Chondrocyte (in vitro differentiated cells): Measurements from ENCODE around the gene NDUFB7. TPM values are rescaled to one million over a fixed set of nuclear protein-coding genes. Genes with fewer than 3 reads are reported as not detected.
"Not testable (repeated sequence)": the region's sequence is repeated elsewhere in the genome, so short reads cannot be mapped to it uniquely, and the experiment has no call there.

Source experiments
- DNase-seq: peaks from one replicate; pipeline ENCODE4 v3.0.0; 2021; ENCODE audit warnings: mixed read lengths, low spot score
- H3K27ac Mint-ChIP-seq: one replicate; pipeline ENCODE4 v1.8.0; 2021; ENCODE audit warnings: mild to moderate bottlenecking, moderate library complexity, mixed read lengths; ENCODE audit not compliant: unreplicated experiment
- H3K27me3 Mint-ChIP-seq: 2 replicates; pipeline ENCODE4 v1.8.0; 2021; ENCODE audit warnings: low read depth, mixed read lengths
- H3K36me3 Mint-ChIP-seq: 2 replicates; pipeline ENCODE4 v1.8.0; 2021; ENCODE audit warnings: low read depth, mixed read lengths
- H3K4me1 Mint-ChIP-seq: 2 replicates; pipeline ENCODE4 v1.8.0; 2021; ENCODE audit warnings: low read depth, mild to moderate bottlenecking, mixed read lengths
- H3K4me3 Mint-ChIP-seq: one replicate; pipeline ENCODE4 v1.8.0; 2021; ENCODE audit warnings: mild to moderate bottlenecking, moderate library complexity, mixed read lengths; ENCODE audit not compliant: unreplicated experiment
- H3K9me3 Mint-ChIP-seq: 2 replicates; pipeline ENCODE4 v1.8.0; 2021; ENCODE audit warnings: low read depth, mixed read lengths
- long read RNA-seq: library from polyadenylated mRNA; stranded (forward); transcript quantifications from one replicate; pipeline ENCODE4 v2.0.0, GENCODE V29; 2021
- total RNA-seq: library from RNA; stranded (reverse); gene quantifications from 3 replicates; pipeline ENCODE4 v1.2.1, GENCODE V29; 2021
- TF ChIP-seq, protein P1 (sequence below): fragments of 200-600 bp; sonication (generic); IDR thresholded peaks from 2 replicates; pipeline ENCODE4 v1.5.0; 2021; ENCODE audit warnings: antibody characterized with exemption, mild to moderate bottlenecking, moderate library complexity

Gene NDUFB7
- 126 to 154 TPM (median 128 TPM) in 3 replicates for total RNA-seq
- long read RNA-seq, transcript NDUFB7-201 (3 exons, 531 nt) = major isoform, 136 of 138 reads
- long read RNA-seq, partial matches to known transcripts = 1 of 138 reads
- long read RNA-seq, other reads (novel, unspliced or antisense) = 1 of 138 reads

DNA sequence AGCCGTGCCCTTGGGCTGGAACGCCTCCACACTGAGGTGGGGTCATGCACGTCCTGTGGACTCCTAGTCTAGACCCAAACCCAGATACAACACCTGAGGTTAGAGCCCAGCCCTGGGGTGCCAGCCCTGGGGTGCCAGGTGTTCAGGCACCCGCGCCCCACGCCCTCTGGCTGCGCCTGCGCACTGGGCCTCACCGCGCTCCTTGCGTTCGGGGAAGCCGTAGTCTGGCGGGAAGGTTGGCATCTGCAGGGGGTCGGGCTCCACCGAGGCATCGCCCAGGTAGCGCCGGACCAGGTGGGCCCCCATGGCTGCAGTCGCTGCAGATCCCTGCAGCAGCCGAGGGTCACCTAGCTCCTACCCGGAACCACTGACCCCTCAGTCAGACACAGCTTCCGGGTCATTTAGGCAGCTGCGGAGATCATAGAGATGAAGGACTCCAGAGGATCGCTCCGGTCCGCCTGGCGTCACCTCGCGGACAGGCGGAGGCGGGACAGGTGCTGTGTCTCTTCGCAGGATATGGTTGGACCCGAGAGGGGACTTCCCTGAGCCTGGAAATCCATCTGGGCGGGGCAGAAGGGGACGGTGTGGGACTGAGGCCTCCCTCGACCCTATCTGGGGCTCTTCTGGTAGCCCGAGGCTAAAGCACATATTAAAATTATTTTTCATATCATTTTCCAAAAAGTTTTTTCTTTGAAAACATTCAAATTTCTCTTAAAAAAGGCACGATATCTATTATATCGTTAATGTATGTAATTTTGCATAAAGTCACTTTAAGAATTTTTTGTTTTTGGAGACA is at the start of gene NDUFB7:
Gene NDUFB7 (minus strand): TSS at position 372 of the 796 bp plus-strand sequence. CDS start 66 bp downstream, at position 306.
- TF ChIP-seq, protein P1, sequence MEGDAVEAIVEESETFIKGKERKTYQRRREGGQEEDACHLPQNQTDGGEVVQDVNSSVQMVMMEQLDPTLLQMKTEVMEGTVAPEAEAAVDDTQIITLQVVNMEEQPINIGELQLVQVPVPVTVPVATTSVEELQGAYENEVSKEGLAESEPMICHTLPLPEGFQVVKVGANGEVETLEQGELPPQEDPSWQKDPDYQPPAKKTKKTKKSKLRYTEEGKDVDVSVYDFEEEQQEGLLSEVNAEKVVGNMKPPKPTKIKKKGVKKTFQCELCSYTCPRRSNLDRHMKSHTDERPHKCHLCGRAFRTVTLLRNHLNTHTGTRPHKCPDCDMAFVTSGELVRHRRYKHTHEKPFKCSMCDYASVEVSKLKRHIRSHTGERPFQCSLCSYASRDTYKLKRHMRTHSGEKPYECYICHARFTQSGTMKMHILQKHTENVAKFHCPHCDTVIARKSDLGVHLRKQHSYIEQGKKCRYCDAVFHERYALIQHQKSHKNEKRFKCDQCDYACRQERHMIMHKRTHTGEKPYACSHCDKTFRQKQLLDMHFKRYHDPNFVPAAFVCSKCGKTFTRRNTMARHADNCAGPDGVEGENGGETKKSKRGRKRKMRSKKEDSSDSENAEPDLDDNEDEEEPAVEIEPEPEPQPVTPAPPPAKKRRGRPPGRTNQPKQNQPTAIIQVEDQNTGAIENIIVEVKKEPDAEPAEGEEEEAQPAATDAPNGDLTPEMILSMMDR = peak; percentile 83
- peaks cover 27% of the 10 kb centered on the region for H3K4me1 Mint-ChIP-seq
- peaks cover 2% of the 10 kb centered on the region for H3K36me3 Mint-ChIP-seq
- peak within 1 kb of the TSS; percentile 94 for H3K4me3 Mint-ChIP-seq
- peak; percentile 95 for DNase-seq
- peak within 1 kb of the TSS; percentile 59 for H3K27ac Mint-ChIP-seq
- no peaks in the 10 kb centered on the region for H3K27me3 Mint-ChIP-seq
- no peaks in the 10 kb centered on the region for H3K9me3 Mint-ChIP-seq

DNA sequence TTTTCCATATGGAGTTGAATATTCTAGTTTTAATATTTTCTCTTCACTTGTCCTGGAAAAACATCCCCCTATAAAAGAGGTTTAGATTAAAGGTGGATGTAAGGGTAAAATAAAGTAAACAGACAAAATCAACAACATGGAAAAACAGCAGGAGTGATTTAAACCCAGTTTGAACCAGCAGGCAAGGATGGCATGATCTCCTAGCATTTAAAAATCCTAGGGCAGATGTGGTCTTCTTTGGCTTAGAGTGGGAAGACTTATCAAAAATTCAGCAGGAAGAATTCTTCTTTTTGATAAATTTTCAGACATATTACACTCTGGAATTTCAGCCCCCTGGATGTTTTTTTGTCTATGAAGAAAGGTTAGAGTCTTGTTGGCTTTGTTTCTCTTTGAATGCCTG is 47.5 kb upstream of the NDUFB7 start:
- H3K4me1 Mint-ChIP-seq = no peaks in the 10 kb centered on the region
- no peak overlapping the region for H3K4me3 Mint-ChIP-seq
- no peak overlapping the region for H3K27ac Mint-ChIP-seq
- peaks cover 2% of the 10 kb centered on the region for H3K27me3 Mint-ChIP-seq
- TF ChIP-seq, protein P1 = no peak
- peaks cover 23% of the 10 kb centered on the region for H3K9me3 Mint-ChIP-seq
- peaks cover 1% of the 10 kb centered on the region for H3K36me3 Mint-ChIP-seq
- DNase-seq = no peak

DNA sequence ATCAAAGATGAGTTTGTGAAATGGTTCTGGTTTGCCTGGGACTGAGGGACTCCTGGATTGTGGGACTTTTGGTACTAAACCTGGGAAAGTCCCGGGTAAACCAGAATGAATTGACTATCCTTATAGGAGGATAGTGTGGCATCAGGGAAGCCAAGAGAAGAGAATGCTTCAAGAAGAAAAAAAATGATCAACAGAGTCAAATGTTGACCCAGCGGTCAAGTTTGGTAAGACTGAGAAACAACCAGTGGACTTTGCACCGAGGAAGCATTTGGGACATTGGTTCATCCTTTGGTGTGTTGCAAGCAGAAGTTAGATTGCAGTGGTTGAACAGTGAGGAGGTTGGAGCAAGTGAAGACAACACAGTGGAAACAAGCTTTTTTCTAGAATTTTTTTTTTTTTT is 44.5 kb upstream of the NDUFB7 start:
- peaks cover 23% of the 10 kb centered on the region for H3K9me3 Mint-ChIP-seq
- no peaks in the 10 kb centered on the region for H3K4me1 Mint-ChIP-seq
- DNase-seq = no peak
- no peaks in the 10 kb centered on the region for H3K27me3 Mint-ChIP-seq
- no peak overlapping the region for H3K27ac Mint-ChIP-seq
- TF ChIP-seq, protein P1 = no peak
- H3K36me3 Mint-ChIP-seq = peaks cover 1% of the 10 kb centered on the region
- no peak overlapping the region for H3K4me3 Mint-ChIP-seq

DNA sequence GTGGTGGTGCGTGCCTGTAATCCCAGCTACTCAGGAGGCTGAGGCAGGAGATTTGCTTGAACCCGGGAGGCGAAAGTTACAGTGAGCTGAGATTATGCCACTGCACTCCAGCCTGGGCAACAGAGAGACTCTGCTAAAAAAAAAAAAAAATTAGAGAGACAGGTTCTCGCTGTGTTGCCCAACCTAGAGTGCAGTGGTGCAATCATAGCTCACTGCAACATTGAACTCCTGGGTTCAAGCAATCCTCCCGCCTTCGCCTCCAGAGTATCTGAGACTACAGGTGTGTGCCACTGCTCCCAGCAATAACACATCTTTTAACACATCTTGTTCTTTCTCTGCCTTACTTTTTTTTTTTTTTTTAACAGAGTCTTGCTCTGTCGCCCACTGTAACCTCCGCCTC is 43.8 kb upstream of the NDUFB7 start:
- Mint-ChIP-seq H3K36me3 (peaks cover 1% of the 10 kb centered on the region), H3K4me1 (no peaks in the 10 kb centered on the region), H3K27ac (no peak overlapping the region), H3K4me3 (no peak overlapping the region), H3K9me3 (peaks cover 23% of the 10 kb centered on the region), H3K27me3 (no peaks in the 10 kb centered on the region)
- no peak for DNase-seq
- TF ChIP-seq, protein P1 = no peak

DNA sequence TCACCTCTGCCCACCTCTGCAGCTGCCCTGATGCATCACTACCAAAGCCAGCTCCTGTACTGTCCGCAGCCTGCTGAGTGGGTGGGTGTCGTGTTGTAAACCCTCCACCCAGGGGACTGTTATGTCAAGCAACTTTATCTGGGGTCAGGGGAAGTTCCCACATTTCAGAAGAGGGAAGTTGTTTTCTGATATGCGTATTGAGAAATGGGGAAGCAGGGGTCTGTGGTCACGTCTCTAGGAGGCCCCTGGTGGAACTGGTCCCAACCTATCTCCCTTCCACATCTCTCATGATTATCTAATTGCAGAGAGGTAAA is 42.2 kb upstream of the NDUFB7 start:
- TF ChIP-seq, protein P1 = no peak
- no peak overlapping the region for H3K27ac Mint-ChIP-seq
- H3K36me3 Mint-ChIP-seq = peaks cover 1% of the 10 kb centered on the region
- H3K4me1 Mint-ChIP-seq = no peaks in the 10 kb centered on the region
- H3K9me3 Mint-ChIP-seq = peaks cover 13% of the 10 kb centered on the region
- no peak overlapping the region for H3K4me3 Mint-ChIP-seq
- DNase-seq = no peak
- H3K27me3 Mint-ChIP-seq = no peaks in the 10 kb centered on the region

DNA sequence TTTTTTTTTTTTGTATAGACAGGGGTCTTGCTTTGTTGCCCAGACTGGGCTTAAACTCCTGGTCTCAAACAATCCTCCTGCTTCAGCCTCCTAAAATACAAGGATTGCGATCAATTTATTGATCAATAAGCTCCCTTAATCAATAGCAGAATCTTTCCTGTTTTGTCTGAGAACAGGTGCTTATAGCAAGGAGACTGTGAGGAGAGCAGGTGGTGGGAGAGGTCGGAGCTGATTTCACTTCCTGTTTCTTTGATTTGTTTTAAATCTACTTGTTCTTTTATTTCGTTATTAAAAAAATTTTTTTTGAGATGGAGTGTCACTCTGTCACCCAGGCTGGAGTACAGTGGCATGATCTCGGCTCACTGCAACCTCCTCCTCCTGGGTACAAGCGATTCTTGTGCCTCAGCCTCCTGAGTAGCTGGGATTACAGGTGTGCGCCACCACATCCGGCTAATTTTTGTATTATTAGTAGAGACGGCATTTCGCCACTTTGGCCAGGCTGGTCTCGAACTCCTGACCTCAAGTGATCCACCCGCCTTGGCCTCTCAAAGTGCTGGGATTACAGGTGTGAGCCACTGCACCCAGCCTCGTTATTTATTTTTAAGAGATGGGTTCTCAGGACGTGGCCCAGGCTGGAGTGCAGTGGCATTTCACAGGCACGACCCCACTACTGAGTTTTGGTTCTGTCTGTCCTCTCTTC is 41.7 kb upstream of the NDUFB7 start:
- not testable (repeated sequence) for H3K27ac Mint-ChIP-seq, H3K4me3 Mint-ChIP-seq, H3K36me3 Mint-ChIP-seq, DNase-seq, H3K4me1 Mint-ChIP-seq, H3K27me3 Mint-ChIP-seq, H3K9me3 Mint-ChIP-seq
